GM20000 (cell line): ENCODE measurements around the gene PACRG.

Source experiments
- DNase-seq: peaks from one replicate; pipeline ENCODE4 v3.0.0; 2012; ENCODE audit warnings: low spot score
- TF ChIP-seq, protein P1 (sequence below): IDR thresholded peaks from 2 replicates; pipeline ENCODE4 v1.5.1; 2012; ENCODE audit warnings: mild to moderate bottlenecking, control low read depth; ENCODE audit errors: extremely low read depth, missing control alignments

The PACRG gene

DNA sequence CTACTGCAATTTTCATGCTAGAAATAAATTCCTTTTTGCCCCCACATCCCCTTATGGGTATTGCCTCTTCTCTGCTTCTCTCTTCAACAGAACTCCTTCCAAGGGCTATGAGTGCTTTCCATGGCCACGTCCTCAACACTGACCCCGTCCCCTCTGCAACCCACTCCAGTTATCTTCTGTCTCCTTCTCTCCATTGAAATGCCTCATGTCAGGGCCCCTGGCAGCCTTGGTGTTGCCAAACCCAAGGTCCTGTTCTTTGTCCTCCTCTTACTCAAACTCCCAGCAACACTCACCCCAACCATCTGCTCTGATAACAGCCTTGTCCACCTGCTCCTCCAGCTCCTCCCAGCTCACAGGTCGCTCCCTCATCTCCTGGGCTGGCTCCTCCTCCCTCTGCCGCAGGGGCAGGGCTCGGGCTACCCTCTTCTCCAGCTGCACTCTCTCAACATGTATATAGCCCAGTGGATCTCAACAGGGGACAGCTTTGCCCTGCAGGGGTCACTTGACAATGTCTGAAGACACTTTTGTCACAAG, 490.7 kb downstream of the PACRG start:
- TF ChIP-seq, protein P1, sequence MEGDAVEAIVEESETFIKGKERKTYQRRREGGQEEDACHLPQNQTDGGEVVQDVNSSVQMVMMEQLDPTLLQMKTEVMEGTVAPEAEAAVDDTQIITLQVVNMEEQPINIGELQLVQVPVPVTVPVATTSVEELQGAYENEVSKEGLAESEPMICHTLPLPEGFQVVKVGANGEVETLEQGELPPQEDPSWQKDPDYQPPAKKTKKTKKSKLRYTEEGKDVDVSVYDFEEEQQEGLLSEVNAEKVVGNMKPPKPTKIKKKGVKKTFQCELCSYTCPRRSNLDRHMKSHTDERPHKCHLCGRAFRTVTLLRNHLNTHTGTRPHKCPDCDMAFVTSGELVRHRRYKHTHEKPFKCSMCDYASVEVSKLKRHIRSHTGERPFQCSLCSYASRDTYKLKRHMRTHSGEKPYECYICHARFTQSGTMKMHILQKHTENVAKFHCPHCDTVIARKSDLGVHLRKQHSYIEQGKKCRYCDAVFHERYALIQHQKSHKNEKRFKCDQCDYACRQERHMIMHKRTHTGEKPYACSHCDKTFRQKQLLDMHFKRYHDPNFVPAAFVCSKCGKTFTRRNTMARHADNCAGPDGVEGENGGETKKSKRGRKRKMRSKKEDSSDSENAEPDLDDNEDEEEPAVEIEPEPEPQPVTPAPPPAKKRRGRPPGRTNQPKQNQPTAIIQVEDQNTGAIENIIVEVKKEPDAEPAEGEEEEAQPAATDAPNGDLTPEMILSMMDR, result no peak
- DNase-seq, result no peak

DNA sequence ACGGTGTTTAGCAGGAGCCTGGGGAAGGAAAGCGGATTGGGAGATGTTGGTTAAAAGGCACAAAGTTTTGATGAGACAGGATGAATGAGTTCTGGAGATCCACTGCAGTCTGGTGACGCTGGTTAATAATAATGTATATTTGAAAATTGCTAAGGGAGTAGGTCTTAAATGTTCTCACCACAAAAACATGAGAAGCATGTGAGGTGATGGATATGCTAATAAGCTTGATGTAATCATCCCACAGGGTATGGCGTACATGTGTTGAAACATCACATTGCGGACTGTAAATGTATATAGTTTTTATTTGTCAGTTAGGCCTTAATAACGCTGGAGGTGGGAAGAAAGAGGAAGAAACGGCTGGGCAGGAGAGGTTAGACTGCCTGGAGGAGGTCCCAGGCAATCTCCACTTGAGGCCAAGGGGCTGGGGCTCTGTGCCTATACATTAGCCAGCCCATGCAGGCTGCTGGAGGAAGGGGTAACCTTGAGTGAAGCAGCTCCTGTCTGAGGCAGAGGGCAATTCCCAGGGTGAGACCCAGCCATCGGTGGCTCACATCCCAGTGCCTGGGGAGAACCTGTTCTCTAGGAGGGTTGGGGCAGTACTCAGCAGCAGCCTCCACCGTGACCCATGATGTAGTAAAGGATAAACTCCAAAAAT, 498.5 kb downstream of the PACRG start:
- DNase-seq, result no peak
- TF ChIP-seq, protein P1, result no peak

DNA sequence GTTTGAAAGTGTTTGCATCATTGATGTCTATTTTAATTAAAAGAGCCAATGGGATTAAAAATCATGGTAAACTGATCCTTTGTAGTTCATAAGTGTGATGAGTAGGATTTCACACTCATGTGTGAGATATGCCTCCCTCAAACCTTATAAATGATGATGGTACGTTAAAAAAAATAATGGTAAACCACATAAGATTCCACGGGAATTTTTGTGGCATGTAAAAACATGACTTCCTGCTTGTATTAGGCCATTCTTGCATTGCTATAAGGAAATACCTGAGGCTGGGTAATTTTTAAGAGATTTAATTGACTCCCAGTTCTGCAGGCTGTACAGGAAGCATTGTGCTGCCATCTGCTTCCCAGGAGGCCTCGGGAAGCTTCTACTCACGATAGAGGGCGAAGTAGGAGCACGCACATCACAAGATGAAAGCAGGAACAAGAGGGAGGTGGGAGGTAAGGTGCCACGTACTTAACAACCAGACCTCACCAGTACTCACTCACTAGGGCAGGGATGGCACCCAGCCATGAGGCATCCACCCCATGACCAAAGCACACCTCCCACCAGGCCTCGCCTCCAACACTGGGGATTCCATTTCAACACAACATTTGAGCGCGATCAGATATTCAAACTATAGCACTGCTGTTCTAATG, 499.2 kb downstream of the PACRG start:
- TF ChIP-seq, protein P1, result no peak
- DNase-seq, result no peak

DNA sequence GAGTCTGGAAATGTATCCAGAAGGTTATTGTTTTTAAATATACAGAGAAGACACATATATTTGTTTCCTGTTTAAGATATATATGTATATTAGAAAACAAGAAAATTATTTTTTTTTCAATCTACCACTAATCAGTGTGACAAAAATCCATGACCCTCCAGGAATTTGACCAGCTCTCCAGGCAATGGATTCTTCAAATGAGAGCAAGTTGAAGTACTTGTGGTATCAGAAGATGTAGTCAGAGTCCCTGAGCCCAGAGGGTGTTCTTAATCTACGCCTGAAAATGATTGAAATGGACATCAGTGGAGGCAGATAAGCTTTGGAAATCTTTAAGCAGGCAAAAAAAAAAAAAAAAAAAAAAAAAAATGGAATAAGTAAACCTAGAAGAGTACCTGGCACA, 500.3 kb downstream of the PACRG start:
- TF ChIP-seq, protein P1, result no peak
- no peak for DNase-seq

DNA sequence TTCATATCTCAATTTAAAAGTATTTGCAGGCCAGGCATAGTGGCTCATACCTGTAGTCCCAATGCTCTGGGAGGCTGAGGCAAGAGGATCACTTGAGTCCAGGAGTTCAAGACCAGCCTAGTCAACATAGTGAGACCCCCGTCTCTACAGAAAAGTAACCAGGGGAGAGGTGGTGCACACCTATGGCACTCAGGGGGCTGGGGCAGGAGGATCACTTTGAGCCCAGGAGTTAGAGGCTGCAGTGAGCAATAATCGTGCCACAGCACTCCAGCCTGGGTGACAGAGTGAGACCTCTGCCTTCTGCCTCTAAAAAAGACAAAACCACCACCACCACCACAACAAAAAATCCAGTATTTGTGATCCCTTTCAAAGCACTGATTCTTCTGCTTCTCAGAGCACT, 501.3 kb downstream of the PACRG start:
- TF ChIP-seq, protein P1, result no peak
- no peak for DNase-seq

DNA sequence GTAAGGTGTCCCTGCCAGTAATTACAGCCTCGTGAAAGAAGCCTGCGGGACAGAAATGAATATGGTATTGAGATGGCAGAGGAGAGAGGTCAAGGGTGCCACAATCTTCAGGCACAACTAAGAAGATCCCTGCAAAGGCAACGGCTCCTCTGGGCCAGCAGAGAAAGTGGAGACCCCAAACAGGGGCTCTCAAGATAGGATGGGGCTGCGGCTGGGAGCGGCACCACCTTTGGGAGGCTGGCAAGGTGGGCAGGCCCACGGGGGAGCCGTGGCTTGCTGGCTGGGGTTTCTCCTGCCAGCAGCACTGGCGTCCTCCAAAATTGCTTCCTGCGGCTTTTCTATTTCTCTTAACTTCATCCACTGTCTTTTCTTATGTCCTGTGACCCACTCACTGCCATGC, 503.1 kb downstream of the PACRG start:
- TF ChIP-seq, protein P1, result no peak
- no peak for DNase-seq

DNA sequence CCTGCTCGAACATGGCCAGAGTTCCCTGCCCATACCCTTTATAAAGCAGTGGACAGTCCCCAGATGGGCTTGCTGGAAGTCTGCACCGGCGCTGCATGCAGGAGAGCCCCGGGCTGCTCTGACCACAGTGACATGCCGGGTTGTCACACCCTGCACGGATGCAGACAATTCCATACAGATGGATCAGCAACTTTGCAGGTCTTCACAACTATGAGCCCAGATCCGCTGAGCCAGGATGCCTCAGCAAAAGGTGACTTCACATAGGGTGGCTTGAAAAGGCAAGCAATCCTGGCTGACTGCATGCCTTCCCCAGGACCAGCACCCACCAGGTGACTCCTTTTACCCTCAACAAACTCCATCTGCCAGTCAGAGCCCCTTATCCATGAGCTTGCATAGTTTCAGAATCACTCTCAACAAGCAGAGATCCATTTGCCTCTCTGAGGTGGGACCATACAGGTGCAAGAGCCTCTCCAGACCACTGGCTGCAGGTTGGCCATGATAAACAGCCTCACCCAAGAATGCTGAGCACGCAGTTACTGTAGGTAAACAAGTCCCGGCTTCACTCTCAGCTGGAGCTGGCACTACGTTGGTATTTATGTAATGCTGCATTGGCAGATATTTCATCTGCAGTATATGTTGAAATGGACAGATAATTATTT, 503.7 kb downstream of the PACRG start:
- DNase-seq, result no peak
- TF ChIP-seq, protein P1, result no peak
